IMR-90 (cell line): ENCODE measurements around the gene AK1. TPM values are rescaled to one million over a fixed set of nuclear protein-coding genes. Genes with fewer than 3 reads are reported as not detected.

Experiments
- ATAC-seq: fragments of 200-7000 bp; cut with Tn5 transposase; 2 replicates; pipeline ENCODE4 v1.9.1; 2020; ENCODE audit warnings: low read depth, mild to moderate bottlenecking, moderate library complexity
- BruUV-seq: library from RNA; stranded (reverse); fragments of 400-500 nt; replicated peaks from 2 replicates; lab custom pipeline; 2021; lab: Mats Ljungman, UMichigan
- CTCF ChIA-PET: fragments of 300-600 bp; formaldehyde crosslinking; extraction: SDS; loops from one replicate; lab custom pipeline; 2021; ENCODE audit warnings: antibody characterized with exemption; lab: Yijun Ruan, JAX
- POLR2A ChIA-PET: fragments of 300-600 bp; sonication (Branson Sonifier 250); formaldehyde crosslinking; loops from one replicate; lab custom pipeline; 2022; ENCODE audit warnings: antibody characterized with exemption; ENCODE audit not compliant: unreplicated experiment; lab: Charles Lee
- DNase-seq: peaks from one replicate; pipeline ENCODE4 v3.0.0; 2013
- H2AFZ ChIP-seq: replicated peaks from 2 replicates; pipeline ENCODE3; 2013; ENCODE audit warnings: low read length, mild to moderate bottlenecking; ENCODE audit not compliant: poor library complexity
- H2AK5ac ChIP-seq: 2 replicates; pipeline ENCODE4 v1.6.1; 2013; ENCODE audit warnings: low read depth, low read length, inconsistent platforms
- H2AK9ac ChIP-seq: replicated peaks from 2 replicates; pipeline ENCODE3; 2013; ENCODE audit warnings: mild to moderate bottlenecking, low read depth, low read length, moderate library complexity; ENCODE audit not compliant: poor library complexity
- H2BK120ac ChIP-seq: 2 replicates; pipeline ENCODE4 v1.6.1; 2013; ENCODE audit warnings: low read depth, low read length, inconsistent platforms
- H2BK15ac ChIP-seq: 3 replicates; pipeline ENCODE4 v1.6.1; 2013; ENCODE audit warnings: low read depth, low read length, inconsistent platforms
- H2BK20ac ChIP-seq: 2 replicates; pipeline ENCODE4 v1.6.1; 2013; ENCODE audit warnings: low read depth, mild to moderate bottlenecking, inconsistent platforms, low read length, moderate library complexity
- H2BK5ac ChIP-seq: 2 replicates; pipeline ENCODE4 v1.6.1; 2013; ENCODE audit warnings: mild to moderate bottlenecking, low read depth, low read length, inconsistent platforms; ENCODE audit not compliant: poor library complexity, severe bottlenecking
- H3K14ac ChIP-seq: replicated peaks from 2 replicates; pipeline ENCODE4 v1.6.1; 2013; ENCODE audit warnings: low read depth, low read length, inconsistent platforms
- H3K18ac ChIP-seq: 2 replicates; pipeline ENCODE4 v1.6.1; 2013; ENCODE audit warnings: low read depth, low read length, control low read depth
- H3K23ac ChIP-seq: 2 replicates; pipeline ENCODE4 v1.6.1; 2013; ENCODE audit warnings: low read depth, low read length, inconsistent platforms
- H3K27ac ChIP-seq: 2 replicates; pipeline ENCODE4 v1.5.1; 2013; ENCODE audit warnings: mild to moderate bottlenecking, control low read depth, low read length; ENCODE audit not compliant: insufficient read depth
- H3K27me3 ChIP-seq: 2 replicates; pipeline ENCODE4 v1.6.1; 2013; ENCODE audit warnings: low read length; ENCODE audit not compliant: control insufficient read depth, insufficient read depth
- H3K36me3 ChIP-seq: 2 replicates; pipeline ENCODE4 v1.6.1; 2013; ENCODE audit warnings: low read length, mixed read lengths; ENCODE audit not compliant: control insufficient read depth, insufficient read depth
- H3K4ac ChIP-seq: 2 replicates; pipeline ENCODE4 v1.6.1; 2013; ENCODE audit warnings: low read depth, low read length, inconsistent platforms
- H3K4me1 ChIP-seq: 2 replicates; pipeline ENCODE4 v1.6.1; 2013; ENCODE audit warnings: low read length, mixed read lengths; ENCODE audit not compliant: control insufficient read depth, insufficient read depth
- H3K4me2 ChIP-seq: 2 replicates; pipeline ENCODE4 v1.6.1; 2013; ENCODE audit warnings: low read depth, mild to moderate bottlenecking, control low read depth, low read length, moderate library complexity
- H3K4me3 ChIP-seq: 2 replicates; pipeline ENCODE4 v1.5.1; 2013; ENCODE audit warnings: low read depth, mild to moderate bottlenecking, control low read depth, low read length, moderate library complexity; ENCODE audit not compliant: insufficient read depth
- H3K56ac ChIP-seq: 2 replicates; pipeline ENCODE4 v1.6.1; 2013; ENCODE audit warnings: low read length, inconsistent platforms; ENCODE audit not compliant: insufficient read depth; ENCODE audit errors: extremely low read depth
- H3K79me1 ChIP-seq, 2 experiments: 2 replicates each; pipeline ENCODE4 v1.6.1; 2013; ENCODE audit warnings: low read length in 2 of 2, inconsistent platforms in 1 of 2, low read depth in 1 of 2
- H3K9ac ChIP-seq: 2 replicates; pipeline ENCODE4 v1.6.1; 2013; ENCODE audit warnings: low read depth, low read length, control low read depth
- H3K9me1 ChIP-seq: 2 replicates; pipeline ENCODE4 v1.6.1; 2013; ENCODE audit warnings: low read length, inconsistent platforms; ENCODE audit not compliant: insufficient read depth
- H3K9me3 ChIP-seq: 2 replicates; pipeline ENCODE4 v1.6.1; 2013; ENCODE audit warnings: low read length; ENCODE audit not compliant: control insufficient read depth, insufficient read depth
- H4K20me1 ChIP-seq: 2 replicates; pipeline ENCODE4 v1.6.1; 2013; ENCODE audit warnings: low read length, inconsistent platforms; ENCODE audit not compliant: insufficient read depth
- H4K5ac ChIP-seq: 2 replicates; pipeline ENCODE4 v1.6.1; 2013; ENCODE audit warnings: mild to moderate bottlenecking, low read depth, low read length, control low read depth
- H4K8ac ChIP-seq, 2 experiments: 2 replicates each; pipeline ENCODE4 v1.6.1; 2013; ENCODE audit warnings: low read depth in 2 of 2, low read length in 2 of 2, control low read depth in 1 of 2, inconsistent platforms in 1 of 2
- H4K91ac ChIP-seq: 2 replicates; pipeline ENCODE4 v1.6.1; 2013; ENCODE audit warnings: low read depth, low read length, inconsistent platforms; ENCODE audit not compliant: insufficient read depth
- BHLHE40 ChIP-seq: fragments of 150-350 bp; IDR thresholded peaks from 2 replicates; pipeline ENCODE4 v1.6.1; 2016; ENCODE audit warnings: mild to moderate bottlenecking, low read depth, low read length
- MAFK ChIP-seq: IDR thresholded peaks from 2 replicates; pipeline ENCODE4 v1.6.1; 2012; ENCODE audit warnings: low read depth, low read length, improper control_type of control experiment
- MAZ ChIP-seq: IDR thresholded peaks from 2 replicates; pipeline ENCODE4 v1.6.1; 2012; ENCODE audit warnings: low read depth, mild to moderate bottlenecking, low read length, improper control_type of control experiment, moderate library complexity, borderline replicate concordance
- MXI1 ChIP-seq: IDR thresholded peaks from 2 replicates; pipeline ENCODE4 v1.6.1; 2012; ENCODE audit warnings: low read depth, mild to moderate bottlenecking, low read length, moderate library complexity, borderline replicate concordance
- RAD21 ChIP-seq: IDR thresholded peaks from 2 replicates; pipeline ENCODE4 v1.6.1; 2012; ENCODE audit warnings: low read length, improper control_type of control experiment
- RFX5 ChIP-seq: IDR thresholded peaks from 2 replicates; pipeline ENCODE4 v1.8.0; 2012; ENCODE audit warnings: low read depth, mild to moderate bottlenecking, low read length, moderate library complexity
- WGBS, 2 experiments: methylation state at CpG; one replicate each; pipeline versions ENCODE4 v1.1.5 to v1.1.7; 2013; ENCODE audit warnings: missing lambda C conversion rate in 2 of 2; ENCODE audit not compliant: insufficient read length in 1 of 2; ENCODE audit errors: extremely low coverage in 2 of 2; 5-methylcytosine and 5-hydroxymethylcytosine counted together
- dilution Hi-C: fragments of 300-500 bp; cut with HindIII; formaldehyde crosslinking; loops from one replicate; pipeline ENCODE4 v1.14.3; 2018; ENCODE audit warnings: low sequenced_read_pairs; ENCODE audit not compliant: unreplicated experiment
- in situ Hi-C: fragments of 300-500 bp; cut with MboI; formaldehyde crosslinking; loops from 3 replicates; pipeline ENCODE4 v1.14.3; 2019; ENCODE audit warnings: low sequenced_read_pairs, inconsistent platforms, mixed read lengths
- intact Hi-C: fragments of 100-400 bp; cut with micrococcal nuclease; formaldehyde crosslinking; loops from 2 replicates; pipeline ENCODE4 v1.10.0; 2022
- polyA plus RNA-seq, 3 experiments: library from polyadenylated mRNA; depleted of rRNA; stranded (reverse); fragments of >200 nt; gene quantifications; 2 replicates each; pipeline ENCODE4 v1.2.3, GENCODE V29; 2012; ENCODE audit warnings: low replicate concordance in 1 of 3
- total RNA-seq: library from RNA; depleted of rRNA; stranded (reverse); fragments of >200 nt; gene quantifications from 2 replicates; pipeline ENCODE4 v1.2.3, GENCODE V29; 2012
- TF ChIP-seq, protein P1 (sequence below): fragments of 150-350 bp; IDR thresholded peaks from 2 replicates; pipeline ENCODE4 v1.6.1; 2017; ENCODE audit warnings: mild to moderate bottlenecking, antibody characterized with exemption, low read length, low read depth
- TF ChIP-seq, protein P2 (sequence below): fragments of 150-350 bp; IDR thresholded peaks from 2 replicates; pipeline ENCODE4 v1.6.1; 2016; ENCODE audit warnings: low read depth, mild to moderate bottlenecking, low read length, moderate library complexity, borderline replicate concordance

Gene AK1
- total and polyA plus RNA-seq, 2 of the 4 experiments (the other 2 are of a cell fraction) = 44.8 to 119 TPM

DNA sequence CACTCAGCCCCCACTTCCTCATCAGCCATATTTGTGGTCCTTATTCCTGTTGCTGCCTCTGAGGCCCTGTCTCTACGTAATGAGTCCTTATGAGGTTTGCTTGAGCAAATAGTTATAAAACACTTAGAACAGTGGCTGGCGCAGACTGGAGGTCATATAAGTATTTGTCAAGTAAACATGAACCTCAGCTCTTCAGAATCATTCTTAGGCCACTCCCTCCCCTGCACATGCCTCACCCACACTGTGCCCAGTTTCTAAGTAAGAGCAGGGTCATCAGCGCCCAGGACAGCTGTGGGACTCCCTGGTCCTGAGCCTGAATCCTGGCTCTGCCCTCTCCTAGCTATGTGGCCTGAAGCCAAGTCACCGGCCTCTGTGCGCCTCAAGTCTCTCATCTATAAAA lies 35.4 kb upstream of the AK1 start:
- peaks cover 15% of the 10 kb centered on the region for H3K4me1 ChIP-seq
- dilution Hi-C loops = no loop called here
- in situ Hi-C loops = no loop called here
- TF ChIP-seq, protein P1, sequence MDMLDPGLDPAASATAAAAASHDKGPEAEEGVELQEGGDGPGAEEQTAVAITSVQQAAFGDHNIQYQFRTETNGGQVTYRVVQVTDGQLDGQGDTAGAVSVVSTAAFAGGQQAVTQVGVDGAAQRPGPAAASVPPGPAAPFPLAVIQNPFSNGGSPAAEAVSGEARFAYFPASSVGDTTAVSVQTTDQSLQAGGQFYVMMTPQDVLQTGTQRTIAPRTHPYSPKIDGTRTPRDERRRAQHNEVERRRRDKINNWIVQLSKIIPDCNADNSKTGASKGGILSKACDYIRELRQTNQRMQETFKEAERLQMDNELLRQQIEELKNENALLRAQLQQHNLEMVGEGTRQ = no peak
- TF ChIP-seq RAD21 = no peak
- no peak for TF ChIP-seq MAZ
- TF ChIP-seq, protein P2, sequence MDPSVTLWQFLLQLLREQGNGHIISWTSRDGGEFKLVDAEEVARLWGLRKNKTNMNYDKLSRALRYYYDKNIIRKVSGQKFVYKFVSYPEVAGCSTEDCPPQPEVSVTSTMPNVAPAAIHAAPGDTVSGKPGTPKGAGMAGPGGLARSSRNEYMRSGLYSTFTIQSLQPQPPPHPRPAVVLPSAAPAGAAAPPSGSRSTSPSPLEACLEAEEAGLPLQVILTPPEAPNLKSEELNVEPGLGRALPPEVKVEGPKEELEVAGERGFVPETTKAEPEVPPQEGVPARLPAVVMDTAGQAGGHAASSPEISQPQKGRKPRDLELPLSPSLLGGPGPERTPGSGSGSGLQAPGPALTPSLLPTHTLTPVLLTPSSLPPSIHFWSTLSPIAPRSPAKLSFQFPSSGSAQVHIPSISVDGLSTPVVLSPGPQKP = no peak
- TF ChIP-seq MAFK = no peak
- no peak for TF ChIP-seq RFX5
- TF ChIP-seq BHLHE40 = no peak
- no peak for TF ChIP-seq MXI1
- H3K4me3 ChIP-seq = no peak overlapping the region
- no peak overlapping the region for H4K91ac ChIP-seq
- H4K8ac ChIP-seq = no peak overlapping the region
- H3K36me3 ChIP-seq = peaks cover 31% of the 10 kb centered on the region
- H3K4me2 ChIP-seq = no peak overlapping the region
- no peak for DNase-seq
- no peak overlapping the region for H2BK15ac ChIP-seq
- POLR2A ChIA-PET = interaction anchor here (0.6 kb wide), 1 partner anchor 155 kb away, joined by 3 read pairs; the partner anchor contains the start of gene SLC25A25
- H3K27me3 ChIP-seq = no peaks in the 10 kb centered on the region
- H3K79me1 ChIP-seq = peaks cover 4 to 31% of the 10 kb centered on the region in 2 experiments
- CTCF ChIA-PET = interaction anchor here (0.8 kb wide), 1 partner anchor 9 kb away, joined by 3 read pairs; no protein-coding TSS in a partner anchor
- peaks cover 2% of the 10 kb centered on the region; the same call in 1 of the 2 replicates for H3K9me1 ChIP-seq
- WGBS, 2 experiments = no CpG with 5 or more reads among the region's 5 CpGs
- no TSS peak for BruUV-seq
- no peak overlapping the region for H2BK120ac ChIP-seq
- ATAC-seq = no peak
- no peak overlapping the region; the same call in 1 of the 2 replicates for H2BK20ac ChIP-seq
- H3K4ac ChIP-seq = no peak overlapping the region; the same call in 1 of the 2 replicates
- H3K56ac ChIP-seq = no peak overlapping the region
- H2BK5ac ChIP-seq = no peak overlapping the region
- no peak overlapping the region for H2AFZ ChIP-seq
- no peak overlapping the region for H3K18ac ChIP-seq
- no peak overlapping the region for H2AK9ac ChIP-seq
- no peak overlapping the region for H3K9ac ChIP-seq
- no peaks in the 10 kb centered on the region for H3K9me3 ChIP-seq
- intact Hi-C loops = loop anchor here (10.0 kb wide), 1 partner anchor 298 kb away; the partner anchor contains the start of gene STXBP1
- H3K23ac ChIP-seq = no peak overlapping the region
- no peak overlapping the region for H2AK5ac ChIP-seq
- 0 out of 2 replicates have a peak, but pooled peaks cover 4% of the 10 kb centered on the region for H4K20me1 ChIP-seq
- H3K27ac ChIP-seq = no peak overlapping the region
- no peak overlapping the region for H4K5ac ChIP-seq
- no peak overlapping the region for H3K14ac ChIP-seq
